Neural progenitor cell (in vitro differentiated cells): ENCODE data around the gene TECR. TPM values are rescaled to one million over a fixed set of nuclear protein-coding genes. Genes with fewer than 3 reads are reported as not detected.

Source experiments
- DNase-seq: peaks from one replicate; pipeline ENCODE4 v3.0.0-alpha.2; 2016; ENCODE audit warnings: low spot score
- H2AFZ ChIP-seq: fragments of 200-600 bp; sonication (generic); replicated peaks from 2 replicates; pipeline ENCODE4 v1.6.1; 2016; ENCODE audit warnings: antibody characterized with exemption
- H3F3A ChIP-seq: fragments of 200-600 bp; sonication (generic); 2 replicates; pipeline ENCODE4 v1.6.1; 2016; ENCODE audit warnings: antibody characterized with exemption, low read depth
- H3K27ac ChIP-seq: fragments of 200-600 bp; sonication (generic); 2 replicates; pipeline ENCODE4 v1.5.1; 2016; ENCODE audit warnings: mild to moderate bottlenecking
- H3K27me3 ChIP-seq: fragments of 200-600 bp; sonication (generic); 2 replicates; pipeline ENCODE4 v1.6.1; 2016; ENCODE audit warnings: mild to moderate bottlenecking, moderate library complexity
- H3K36me3 ChIP-seq: fragments of 200-600 bp; sonication (generic); 2 replicates; pipeline ENCODE4 v1.5.1; 2016
- H3K4me1 ChIP-seq: fragments of 200-600 bp; sonication (generic); 2 replicates; pipeline ENCODE4 v1.6.1; 2016; ENCODE audit warnings: mixed run types
- H3K4me2 ChIP-seq: fragments of 200-600 bp; sonication (generic); 2 replicates; pipeline ENCODE4 v1.6.1; 2016
- H3K4me3 ChIP-seq: fragments of 200-600 bp; sonication (generic); 2 replicates; pipeline ENCODE4 v1.5.1; 2016
- H3K79me2 ChIP-seq: fragments of 200-600 bp; sonication (generic); 2 replicates; pipeline ENCODE4 v1.6.1; 2016; ENCODE audit warnings: low read depth
- H3K9ac ChIP-seq: fragments of 200-600 bp; sonication (generic); 2 replicates; pipeline ENCODE4 v1.6.1; 2016
- H3K9me3 ChIP-seq: fragments of 200-600 bp; sonication (generic); 2 replicates; pipeline ENCODE4 v1.5.1; 2016; ENCODE audit warnings: low read depth
- H4K20me1 ChIP-seq: fragments of 200-600 bp; sonication (generic); 2 replicates; pipeline ENCODE4 v1.6.1; 2016; ENCODE audit warnings: low read depth
- H3K27ac Mint-ChIP-seq: 3 replicates; pipeline ENCODE4 v1.8.0; 2021; ENCODE audit warnings: mixed read lengths
- H3K27me3 Mint-ChIP-seq: 2 replicates; pipeline ENCODE4 v1.8.0; 2022; ENCODE audit warnings: low read depth, mild to moderate bottlenecking, inconsistent platforms, moderate library complexity, mixed read lengths; ENCODE audit not compliant: insufficient read depth
- H3K36me3 Mint-ChIP-seq: 3 replicates; pipeline ENCODE4 v1.8.0; 2021; ENCODE audit warnings: mixed read lengths
- H3K4me1 Mint-ChIP-seq: 3 replicates; pipeline ENCODE4 v1.8.0; 2021; ENCODE audit warnings: mixed read lengths
- H3K4me3 Mint-ChIP-seq: 3 replicates; pipeline ENCODE4 v1.8.0; 2021; ENCODE audit warnings: mild to moderate bottlenecking, moderate library complexity, mixed read lengths
- H3K9me3 Mint-ChIP-seq: 3 replicates; pipeline ENCODE4 v1.8.0; 2020; ENCODE audit warnings: mixed read lengths
- CTCF ChIP-seq: fragments of 200-600 bp; sonication (generic); IDR thresholded peaks from 2 replicates; pipeline ENCODE4 v1.5.1; 2017; ENCODE audit warnings: antibody characterized with exemption, mild to moderate bottlenecking
- EZH2 ChIP-seq: fragments of 200-600 bp; sonication (generic); IDR thresholded peaks from 2 replicates; pipeline ENCODE4 v1.6.1; 2017; ENCODE audit warnings: antibody characterized with exemption, mild to moderate bottlenecking, moderate library complexity
- EZH2phosphoT487 ChIP-seq: fragments of 200-600 bp; sonication (generic); IDR thresholded peaks from 2 replicates; pipeline ENCODE4 v1.6.1; 2017; ENCODE audit warnings: antibody characterized with exemption
- total RNA-seq: library from RNA; depleted of rRNA; stranded (reverse); fragments of >200 nt; gene quantifications from 2 replicates; pipeline ENCODE4 v1.2.3, GENCODE V29; 2015; ENCODE audit warnings: low replicate concordance

The TECR gene
- total RNA-seq, 1 donor from 2014 or later: 41.9 TPM

GRCh38 chr19:14496029-14496833 lies 33.2 kb upstream of the TECR start, which contains the start of gene GIPC1:
Gene GIPC1, minus strand, starts transcription at chr19:14496127. Its CDS starts 13,151 bp downstream, at chr19:14482976.
- Mint-ChIP-seq H3K9me3 (no peaks in the 10 kb centered on the region), H3K27me3 (peaks cover 14% of the 10 kb centered on the region), H3K4me3 (peak within 1 kb of the TSS; percentile 95), H3K36me3 (peaks cover 8% of the 10 kb centered on the region), H3K4me1 (peaks cover 24% of the 10 kb centered on the region), H3K27ac (peak within 1 kb of the TSS; percentile 18)
- Histone ChIP-seq H3K27ac (no peak within 1 kb of the TSS), H3F3A (peaks cover 13% of the 10 kb centered on the region), H4K20me1 (peaks cover 33% of the 10 kb centered on the region), H3K79me2 (peaks cover 35% of the 10 kb centered on the region), H3K36me3 (no peaks in the 10 kb centered on the region), H2AFZ (peak within 1 kb of the TSS; percentile 39), H3K9me3 (no peaks in the 10 kb centered on the region), H3K4me2 (peak within 1 kb of the TSS; percentile 87), H3K4me3 (peak within 1 kb of the TSS; percentile 91), H3K4me1 (peaks cover 10% of the 10 kb centered on the region), H3K27me3 (no peaks in the 10 kb centered on the region), H3K9ac (peak within 1 kb of the TSS; percentile 57)
- DNase-seq: peak; percentile 99
- TF ChIP-seq EZH2phosphoT487: no peak

GRCh38 chr19:14496834-14497227 lies 32.6 kb upstream of the TECR start:
- Histone ChIP-seq H3K4me2 (peak overlapping the region; percentile 45), H2AFZ (peak overlapping the region; percentile 43), H3K36me3 (no peaks in the 10 kb centered on the region), H3K9ac (no peak overlapping the region), H3K9me3 (no peaks in the 10 kb centered on the region), H3F3A (peaks cover 13% of the 10 kb centered on the region), H3K4me1 (peaks cover 10% of the 10 kb centered on the region), H3K27me3 (no peaks in the 10 kb centered on the region), H4K20me1 (peaks cover 33% of the 10 kb centered on the region), H3K4me3 (peak overlapping the region; percentile 28), H3K27ac (no peak overlapping the region), H3K79me2 (peaks cover 35% of the 10 kb centered on the region)
- no peaks in the 10 kb centered on the region for H3K9me3 Mint-ChIP-seq
- H3K27ac Mint-ChIP-seq: peak overlapping the region; percentile 18
- TF ChIP-seq EZH2phosphoT487 (no peak), CTCF (no peak), EZH2 (no peak)
- peaks cover 5% of the 10 kb centered on the region for H3K36me3 Mint-ChIP-seq
- peak overlapping the region; percentile 81 for H3K4me3 Mint-ChIP-seq
- DNase-seq: no peak
- H3K4me1 Mint-ChIP-seq: peaks cover 24% of the 10 kb centered on the region
- H3K27me3 Mint-ChIP-seq: peaks cover 14% of the 10 kb centered on the region

GRCh38 chr19:14497228-14497921 lies 32.0 kb upstream of the TECR start:
- Histone ChIP-seq H3K36me3 (no peaks in the 10 kb centered on the region), H3K4me3 (no peak overlapping the region), H3F3A (peaks cover 13% of the 10 kb centered on the region), H3K9me3 (no peaks in the 10 kb centered on the region), H3K4me2 (no peak overlapping the region), H3K27ac (no peak overlapping the region), H3K4me1 (peaks cover 10% of the 10 kb centered on the region), H4K20me1 (peaks cover 31% of the 10 kb centered on the region), H3K27me3 (no peaks in the 10 kb centered on the region), H3K9ac (no peak overlapping the region), H3K79me2 (peaks cover 35% of the 10 kb centered on the region), H2AFZ (peak overlapping the region; percentile 43)
- H3K36me3 Mint-ChIP-seq: peaks cover 5% of the 10 kb centered on the region
- peak overlapping the region; percentile 88 for H3K27ac Mint-ChIP-seq
- peaks cover 14% of the 10 kb centered on the region for H3K27me3 Mint-ChIP-seq
- peak overlapping the region; percentile 81 for H3K4me3 Mint-ChIP-seq
- peaks cover 24% of the 10 kb centered on the region for H3K4me1 Mint-ChIP-seq
- H3K9me3 Mint-ChIP-seq: no peaks in the 10 kb centered on the region
- DNase-seq: no peak
- TF ChIP-seq CTCF (no peak), EZH2 (no peak), EZH2phosphoT487 (no peak)
